Kasumi-1 (cell line): Measurements from ENCODE around the gene OSGEP.

Source experiments
- DNase-seq, 2 experiments: peaks; one replicate each; lab custom pipeline; 2025; lab: John Stamatoyannopoulos, UW

The OSGEP gene

DNA sequence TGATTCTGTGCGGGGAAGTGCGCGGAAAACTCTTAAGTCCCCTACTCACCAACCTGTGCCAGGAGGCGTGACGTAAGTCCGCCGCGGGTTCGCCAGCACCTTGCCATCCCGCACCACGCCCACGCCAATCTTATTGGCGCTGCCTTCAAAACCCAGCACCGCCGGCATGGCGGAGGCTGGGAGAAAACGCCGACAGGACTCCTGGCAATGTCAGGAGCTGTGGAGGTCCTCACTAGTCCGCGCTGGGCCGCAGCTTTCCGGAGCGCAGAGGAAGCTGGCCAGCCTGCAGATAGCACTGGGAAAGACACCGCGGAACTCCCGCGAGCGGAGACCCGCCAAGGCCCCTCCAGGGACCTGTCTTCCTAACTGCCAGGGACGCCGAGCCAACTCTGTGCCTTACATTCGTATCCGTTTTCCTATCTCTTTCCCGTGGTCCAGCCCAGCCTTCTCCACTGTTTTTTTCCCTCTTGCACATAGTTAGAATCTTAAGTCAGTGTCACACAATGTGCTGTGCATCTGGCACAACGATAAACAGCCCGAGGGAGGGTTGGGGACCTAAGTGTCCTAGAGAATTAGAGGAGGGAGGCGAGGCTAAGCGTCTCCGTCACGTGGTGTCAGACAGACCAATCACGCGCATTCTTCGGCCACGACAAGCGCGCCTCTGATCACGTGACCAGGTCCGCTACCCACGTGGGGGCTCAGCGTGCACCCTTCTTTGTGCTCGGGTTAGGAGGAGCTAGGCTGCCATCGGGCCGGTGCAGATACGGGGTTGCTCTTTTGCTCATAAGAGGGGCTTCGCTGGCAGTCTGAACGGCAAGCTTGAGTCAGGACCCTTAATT, at the start of gene OSGEP, which contains the start of gene APEX1:
OSGEP (minus strand) TSS at position 297 of the 839 bp plus-strand sequence; CDS start at position 168, 129 bp downstream.
APEX1 (plus strand) TSS at position 711 of the 839 bp plus-strand sequence. CDS start 420 bp downstream, outside the sequence.
- DNase-seq = peak; percentile 98

DNA sequence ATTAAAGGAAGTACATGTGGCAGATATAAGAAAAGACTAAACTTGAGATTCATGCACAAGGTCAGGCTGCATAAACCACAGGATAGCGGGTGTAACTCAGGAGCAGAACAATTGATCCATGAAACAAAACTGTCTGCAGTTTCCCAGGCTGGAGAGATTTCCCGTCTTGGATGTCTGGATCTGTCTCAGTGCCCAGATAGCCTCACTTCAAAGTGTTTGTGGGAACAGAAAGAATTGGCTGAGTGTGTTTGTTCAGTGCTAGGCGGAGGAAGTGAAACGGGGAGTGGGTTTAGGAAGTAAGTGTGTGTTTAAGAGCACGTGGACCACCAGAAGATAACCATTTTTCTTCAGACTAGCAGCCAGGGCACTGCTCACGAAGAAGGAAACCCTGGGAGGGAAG, 49.3 kb upstream of the OSGEP start:
- no peak for DNase-seq

GRCh38 chr14:20501346-20501745, 46.7 kb upstream of the OSGEP start:
- no peak for DNase-seq

DNA sequence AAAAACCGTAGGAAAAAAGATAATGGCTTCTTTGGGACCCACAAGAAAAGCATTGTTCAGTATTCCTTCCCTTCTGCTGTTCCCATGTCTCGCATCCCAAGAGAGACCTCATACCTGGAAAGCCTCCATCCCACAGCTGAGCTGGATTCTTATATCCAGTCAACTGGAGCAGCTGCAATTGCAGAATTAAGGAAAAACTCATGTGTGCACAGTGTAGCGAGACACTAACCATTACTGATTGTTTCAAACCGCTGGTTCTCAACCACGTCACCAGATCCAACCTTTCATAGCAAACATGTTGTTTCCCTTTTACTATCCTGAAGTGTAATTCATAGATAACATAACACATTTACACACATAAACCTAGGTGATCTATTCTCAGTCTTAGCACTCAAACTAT, 45.3 kb upstream of the OSGEP start:
- DNase-seq = no peak

GRCh38 chr14:20499108-20499507, 44.5 kb upstream of the OSGEP start:
- peak; percentile 70 to 72 for DNase-seq

DNA sequence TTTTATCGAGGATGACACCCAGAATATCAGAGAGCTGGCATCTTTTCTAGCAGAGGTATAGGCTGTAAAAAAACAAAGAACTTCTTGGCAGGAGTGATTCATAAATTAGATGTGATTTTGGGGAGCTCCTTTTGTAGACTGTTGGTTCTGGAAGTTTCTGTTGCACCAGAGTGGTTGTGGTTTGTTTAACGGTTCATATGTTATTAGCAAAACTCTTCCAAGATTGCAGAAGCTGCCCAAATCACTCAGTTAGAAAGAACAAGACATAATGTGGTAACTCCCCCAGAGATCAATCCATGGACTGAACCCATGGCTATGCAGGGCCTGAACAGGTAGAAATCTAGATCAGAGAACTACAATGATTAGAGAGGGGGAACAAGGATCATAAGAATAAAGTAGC, 44.0 kb upstream of the OSGEP start:
- DNase-seq = peak; percentile 24 to 48

DNA sequence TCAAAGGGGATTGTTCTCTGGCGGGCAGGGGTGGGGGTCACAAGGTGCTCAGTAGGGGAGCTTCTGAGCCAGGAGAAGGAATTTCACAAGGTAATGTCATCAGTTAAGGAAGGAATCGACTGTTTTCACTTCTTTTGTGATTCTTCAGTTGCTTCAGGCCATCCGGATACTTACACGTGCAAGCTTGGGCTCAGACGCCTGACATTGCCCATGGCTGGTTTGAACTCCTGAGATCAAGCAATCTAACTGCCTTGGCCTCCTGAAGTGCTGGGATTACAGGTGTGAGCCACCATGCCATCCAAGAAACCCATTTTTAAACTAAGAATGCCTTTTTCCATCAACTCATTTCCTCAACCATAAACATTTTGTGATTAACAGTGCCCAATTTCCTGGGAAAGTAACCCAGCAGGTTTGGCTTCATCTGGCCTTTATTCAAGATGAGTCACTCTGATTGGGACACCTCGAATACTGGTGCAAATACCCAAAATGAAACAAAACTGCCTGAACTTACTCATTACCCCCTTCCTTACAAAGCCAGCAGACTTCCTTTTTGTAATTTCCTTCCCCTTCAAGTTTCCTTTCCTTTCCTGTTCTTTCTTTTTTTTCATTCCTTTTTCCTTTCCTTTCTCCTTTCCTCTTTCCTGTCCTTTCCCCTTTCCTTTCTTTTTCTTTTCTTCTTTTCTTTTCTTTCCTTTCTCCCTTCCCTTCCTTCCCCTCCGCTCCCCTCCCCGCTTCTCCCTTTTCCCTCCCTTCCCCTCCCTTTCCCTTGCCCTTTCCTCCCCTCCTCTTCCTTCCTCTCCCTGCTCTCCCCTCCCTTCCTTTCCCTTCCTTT, 40.5 kb upstream of the OSGEP start:
- peak; percentile 40 to 49 for DNase-seq

DNA sequence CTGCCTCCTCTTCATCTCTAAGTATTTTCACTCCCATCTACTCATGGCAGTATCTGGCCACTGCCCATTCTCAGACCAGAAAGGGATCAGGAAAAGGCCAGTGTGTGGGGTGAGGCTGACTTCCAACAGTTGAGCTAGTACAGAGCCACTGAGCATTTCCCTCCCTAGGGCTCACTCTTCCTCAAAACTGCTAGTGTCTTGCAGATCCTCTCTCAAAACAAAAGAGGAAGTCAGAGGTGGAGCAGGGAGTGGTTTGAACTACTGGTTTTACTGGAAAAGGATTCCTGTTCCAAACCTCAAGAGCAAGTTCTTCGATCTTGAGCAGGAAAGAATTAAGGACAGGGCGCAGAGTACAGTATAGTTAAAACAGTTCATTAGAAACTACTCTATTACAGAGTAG, 39.0 kb upstream of the OSGEP start:
- DNase-seq = peak; percentile 96

DNA sequence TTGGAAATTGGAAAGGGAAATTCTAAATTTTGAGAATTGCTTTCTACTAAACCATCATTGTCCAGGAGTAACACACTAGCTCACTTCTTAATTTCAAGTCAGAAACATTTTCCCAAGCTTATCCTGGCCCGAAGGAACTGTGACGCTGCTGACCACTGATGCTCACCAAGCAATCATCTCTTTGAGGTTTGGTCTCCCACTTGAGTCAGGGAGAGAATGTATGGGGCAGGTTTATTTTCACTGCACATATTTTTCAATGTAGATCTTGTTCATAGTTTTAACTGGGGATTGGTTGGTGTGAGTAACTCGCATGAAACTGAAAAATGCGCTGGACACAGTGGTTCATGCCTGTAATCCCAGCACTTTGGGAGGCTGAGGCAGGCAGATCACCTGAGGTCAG, 37.9 kb upstream of the OSGEP start:
- no peak for DNase-seq

DNA sequence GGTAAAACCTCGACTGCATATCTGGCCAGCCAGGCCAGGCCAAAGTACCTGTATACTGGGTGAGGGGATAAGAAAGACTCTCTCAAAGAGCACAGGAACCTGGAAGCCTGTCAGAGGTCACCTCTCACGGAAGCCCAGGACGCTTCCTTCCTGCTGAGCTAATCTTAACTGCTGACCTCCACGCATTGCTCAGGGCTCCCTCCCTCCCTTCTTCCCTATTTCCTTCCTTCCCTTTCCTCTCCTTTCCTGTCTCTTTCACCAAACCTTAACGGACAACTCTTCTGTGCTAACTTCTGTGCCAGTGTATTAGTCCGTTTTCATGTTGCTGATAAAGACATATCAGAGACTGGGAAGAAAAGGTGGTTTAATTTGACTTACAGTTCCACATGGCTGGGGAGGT, 36.0 kb upstream of the OSGEP start:
- DNase-seq = no peak

DNA sequence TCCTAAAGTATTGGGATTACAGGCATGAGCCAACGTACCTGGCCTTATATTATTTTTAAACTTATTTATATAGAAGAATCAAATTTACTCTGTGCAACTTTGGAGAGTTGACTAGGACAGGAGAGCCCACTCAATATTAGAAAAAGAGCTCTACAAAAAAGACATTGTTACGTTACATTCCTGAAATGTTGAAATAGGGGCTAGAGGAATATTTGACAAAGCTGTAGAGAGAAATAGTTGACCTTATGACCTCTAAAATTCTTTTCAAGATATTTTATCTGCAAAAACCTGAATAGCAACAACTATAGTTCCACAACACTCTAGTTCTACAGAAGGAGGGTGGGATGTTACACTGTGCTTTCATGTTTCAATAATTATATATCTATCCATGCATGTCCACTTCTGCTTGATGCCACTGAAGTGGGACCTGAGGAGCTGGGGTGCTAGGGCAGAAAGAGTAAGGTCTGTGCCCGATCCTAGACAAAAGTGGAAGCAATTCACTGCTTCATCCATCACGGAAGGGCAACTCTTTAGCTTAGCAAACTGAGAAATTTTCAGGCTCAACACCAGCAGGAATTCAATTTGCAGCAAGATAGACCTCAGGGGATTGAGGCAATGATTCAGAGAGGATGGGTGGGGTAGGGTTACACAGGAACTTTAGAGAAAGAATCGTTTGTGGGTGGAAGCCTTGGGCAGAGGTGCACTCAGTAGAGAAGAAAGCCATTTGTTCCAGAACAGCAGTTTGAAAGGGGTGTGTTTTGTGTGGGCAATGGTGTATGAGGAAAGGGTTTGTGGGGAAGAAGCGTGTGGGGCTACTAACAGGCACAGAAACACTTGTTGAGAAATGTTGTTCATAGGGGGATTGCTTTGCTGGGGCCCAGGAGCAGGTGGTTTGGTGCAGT, 34.7 kb upstream of the OSGEP start:
- DNase-seq = peak; percentile 63 to 65

GRCh38 chr14:20487396-20487725, 32.7 kb upstream of the OSGEP start:
- no peak for DNase-seq

- peak; percentile 53 to 63 for DNase-seq
Observed at GRCh38 chr14:20486684-20487395, 32.2 kb upstream of the OSGEP start.

GRCh38 chr14:20485900-20486299, 31.3 kb upstream of the OSGEP start:
- no peak for DNase-seq

GRCh38 chr14:20482382-20482781, 27.8 kb upstream of the OSGEP start:
- DNase-seq = no peak

- no peak for DNase-seq
Observed at GRCh38 chr14:20478894-20479293, 24.3 kb upstream of the OSGEP start.

- peak; percentile 90 to 92 for DNase-seq
Observed at GRCh38 chr14:20477211-20477876, 22.7 kb upstream of the OSGEP start.

GRCh38 chr14:20476776-20477175, 22.2 kb upstream of the OSGEP start:
- DNase-seq = no peak

GRCh38 chr14:20472536-20473169, 18.0 kb upstream of the OSGEP start:
- DNase-seq = no peak

- peak in 1 of 2 experiments; percentile 34 for DNase-seq
Observed at GRCh38 chr14:20470603-20470901, 15.9 kb upstream of the OSGEP start.
